AG04449 (cell line): ENCODE data around the gene PFDN2.

Experiments used
- CTCF ChIA-PET: fragments of 350-600 bp; formaldehyde crosslinking; extraction: SDS; loops from one replicate; lab custom pipeline; 2021; ENCODE audit warnings: antibody characterized with exemption; lab: Yijun Ruan, JAX
- POLR2A ChIA-PET: fragments of 400-600, 350-600 bp; formaldehyde crosslinking; extraction: SDS; loops from one replicate; lab custom pipeline; 2020; ENCODE audit warnings: antibody characterized with exemption, inconsistent platforms; lab: Yijun Ruan, JAX
- DNase-seq: peaks from one replicate; pipeline ENCODE4 v3.0.0-alpha.2; 2010; ENCODE audit warnings: low read depth, low spot score
- H3K4me3 ChIP-seq: 2 replicates; pipeline ENCODE4 v1.5.1; 2011; ENCODE audit warnings: low read depth, mild to moderate bottlenecking, control low read depth, low read length
- CTCF ChIP-seq: IDR thresholded peaks from one replicate; pipeline ENCODE4 v1.5.1; 2011; ENCODE audit warnings: mild to moderate bottlenecking, moderate library complexity, low read length, control low read depth, inconsistent platforms; ENCODE audit not compliant: insufficient read depth; ENCODE audit errors: missing control alignments

PFDN2 gene

GRCh38 chr1:161054805-161055204 lies 63.0 kb downstream of the PFDN2 start:
- no peak overlapping the region for H3K4me3 ChIP-seq
- TF ChIP-seq CTCF: no peak
- POLR2A ChIA-PET: interaction anchor here (0.7 kb wide), 1 partner anchor 8 kb away, joined by 3 read pairs; no protein-coding TSS in a partner anchor
- DNase-seq: no peak
- CTCF ChIA-PET: interaction anchor here (1.2 to 1.7 kb wide), 3 partner anchors 8 to 17 kb away, joined by 3 to 4 read pairs (median 3); no protein-coding TSS in a partner anchor

- ChIA-PET POLR2A (interaction anchor here (0.7 to 1.4 kb wide), 2 partner anchors 8 to 9 kb away, joined by 3 read pairs; partner anchors contain the start of gene USF1), CTCF (interaction anchor here (1.3 to 1.7 kb wide), 2 partner anchors 7 to 17 kb away, joined by 3 to 4 read pairs; no protein-coding TSS in a partner anchor)
- no peak for DNase-seq
- no peak overlapping the region for H3K4me3 ChIP-seq
- no peak for TF ChIP-seq CTCF
Observed at GRCh38 chr1:161054232-161054631, 63.6 kb downstream of the PFDN2 start.

GRCh38 chr1:161052899-161053298 lies 64.9 kb downstream of the PFDN2 start:
- no peak overlapping the region for H3K4me3 ChIP-seq
- POLR2A ChIA-PET: interaction anchor here (1.4 kb wide), 1 partner anchor 8 kb away, joined by 3 read pairs; the partner anchor contains the start of gene USF1
- CTCF ChIA-PET: interaction anchor here (1.0 kb wide), 1 partner anchor 9 kb away, joined by 3 read pairs; no protein-coding TSS in a partner anchor
- TF ChIP-seq CTCF: no peak
- no peak for DNase-seq

GRCh38 chr1:161051219-161051618 lies 66.6 kb downstream of the PFDN2 start:
- DNase-seq: no peak
- TF ChIP-seq CTCF: no peak
- H3K4me3 ChIP-seq: no peak overlapping the region
- ChIA-PET CTCF (interaction anchor here (0.8 kb wide), 1 partner anchor 9 kb away, joined by 3 read pairs; no protein-coding TSS in a partner anchor), POLR2A (no interaction called here)
